Left ventricle myocardium inferior (tissue), 1 donor: Measurements from ENCODE around the gene TBC1D2. TPM values are rescaled to one million over a fixed set of nuclear protein-coding genes. Genes with fewer than 3 reads are reported as not detected.

Experiments
- DNase-seq: peaks from one replicate; pipeline ENCODE4 v3.0.0-alpha.2; 2020
- H3K27ac ChIP-seq: fragments of 200-600 bp; replicated peaks from 2 replicates; pipeline ENCODE4 v1.8.0; 2021
- H3K27me3 ChIP-seq: fragments of 200-600 bp; 2 replicates; pipeline ENCODE4 v1.8.0; 2021; ENCODE audit warnings: low read depth
- H3K36me3 ChIP-seq: fragments of 200-600 bp; 2 replicates; pipeline ENCODE4 v1.8.0; 2021
- H3K4me1 ChIP-seq: fragments of 200-600 bp; 2 replicates; pipeline ENCODE4 v1.8.0; 2021
- H3K4me3 ChIP-seq: fragments of 200-600 bp; 2 replicates; pipeline ENCODE4 v1.8.0; 2021; ENCODE audit warnings: mild to moderate bottlenecking, moderate library complexity
- H3K9me3 ChIP-seq: fragments of 200-600 bp; replicated peaks from 2 replicates; pipeline ENCODE4 v1.8.0; 2021
- intact Hi-C: fragments of 100-400 bp; cut with micrococcal nuclease; formaldehyde crosslinking; loops from one replicate; pipeline ENCODE4 v1.11.0; 2022
- total RNA-seq: library from RNA; stranded (reverse); fragmentation: NEBNext Ultra II Directional; extraction: Animal tissue kit (Norgen Biotek cat#: 25700); gene quantifications from one replicate; pipeline ENCODE4 v1.2.1, GENCODE V29; 2021
- TF ChIP-seq, protein P1 (sequence below): fragments of 200-600 bp; IDR thresholded peaks from 2 replicates; pipeline ENCODE4 v1.8.0; 2021; ENCODE audit warnings: antibody characterized with exemption, mild to moderate bottlenecking, borderline replicate concordance
- donor health status: DM: no; HTN: yes; CAD: no; lungs with severe emphysema.

Gene TBC1D2
- total RNA-seq, 1 donor from 2014 or later: 1.7 TPM

DNA sequence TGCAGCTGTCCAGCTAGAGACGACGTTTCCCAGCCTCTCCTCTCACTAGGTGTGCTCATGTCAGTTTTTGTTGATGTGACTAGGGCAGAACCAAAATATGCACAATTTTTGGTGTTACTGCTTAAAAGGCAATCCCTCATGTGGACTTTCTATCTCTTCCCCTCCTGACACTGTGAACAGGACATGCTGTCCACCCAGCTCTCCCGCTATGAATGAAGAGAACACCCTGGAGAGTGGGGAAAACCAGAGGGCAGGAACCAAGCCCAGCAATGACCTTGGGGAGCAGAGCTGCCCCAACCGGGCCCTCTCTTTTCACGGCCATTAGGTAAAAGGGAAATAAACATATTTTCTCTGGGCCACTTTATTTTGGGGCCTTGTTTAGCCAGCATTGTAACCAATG, 46.7 kb upstream of the TBC1D2 start:
- no peaks in the 10 kb centered on the region for H3K36me3 ChIP-seq

DNA sequence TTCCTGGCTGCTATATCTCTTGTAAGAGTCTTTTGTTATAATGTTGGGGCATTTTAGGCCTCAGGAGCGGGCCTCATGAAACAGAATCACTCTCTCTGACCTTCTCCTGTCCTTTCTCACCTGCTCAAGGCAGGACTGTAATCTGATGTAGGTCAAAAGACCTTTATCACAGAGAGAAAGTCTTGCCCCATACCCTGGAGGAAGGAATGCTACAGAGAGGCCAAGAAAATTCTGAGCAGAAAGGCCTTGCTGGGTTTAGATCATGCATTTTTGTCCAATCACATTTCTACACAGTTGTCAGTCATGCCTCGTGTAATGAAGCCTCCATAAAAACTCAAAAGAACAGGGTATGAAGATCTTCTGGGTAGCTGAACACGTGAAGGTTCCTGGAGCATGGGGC, 45.2 kb upstream of the TBC1D2 start:
- Histone ChIP-seq H3K4me1 (peaks cover 16% of the 10 kb centered on the region), H3K9me3 (no peaks in the 10 kb centered on the region), H3K27ac (no peak overlapping the region), H3K4me3 (no peak overlapping the region), H3K36me3 (no peaks in the 10 kb centered on the region), H3K27me3 (peaks cover 13% of the 10 kb centered on the region)
- intact Hi-C loops: no loop called here
- DNase-seq: no peak
- TF ChIP-seq, protein P1, sequence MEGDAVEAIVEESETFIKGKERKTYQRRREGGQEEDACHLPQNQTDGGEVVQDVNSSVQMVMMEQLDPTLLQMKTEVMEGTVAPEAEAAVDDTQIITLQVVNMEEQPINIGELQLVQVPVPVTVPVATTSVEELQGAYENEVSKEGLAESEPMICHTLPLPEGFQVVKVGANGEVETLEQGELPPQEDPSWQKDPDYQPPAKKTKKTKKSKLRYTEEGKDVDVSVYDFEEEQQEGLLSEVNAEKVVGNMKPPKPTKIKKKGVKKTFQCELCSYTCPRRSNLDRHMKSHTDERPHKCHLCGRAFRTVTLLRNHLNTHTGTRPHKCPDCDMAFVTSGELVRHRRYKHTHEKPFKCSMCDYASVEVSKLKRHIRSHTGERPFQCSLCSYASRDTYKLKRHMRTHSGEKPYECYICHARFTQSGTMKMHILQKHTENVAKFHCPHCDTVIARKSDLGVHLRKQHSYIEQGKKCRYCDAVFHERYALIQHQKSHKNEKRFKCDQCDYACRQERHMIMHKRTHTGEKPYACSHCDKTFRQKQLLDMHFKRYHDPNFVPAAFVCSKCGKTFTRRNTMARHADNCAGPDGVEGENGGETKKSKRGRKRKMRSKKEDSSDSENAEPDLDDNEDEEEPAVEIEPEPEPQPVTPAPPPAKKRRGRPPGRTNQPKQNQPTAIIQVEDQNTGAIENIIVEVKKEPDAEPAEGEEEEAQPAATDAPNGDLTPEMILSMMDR: no peak

More for the DNA sequence above, 46.7 kb upstream of the TBC1D2 start:
- Histone ChIP-seq H3K4me1 (peaks cover 24% of the 10 kb centered on the region), H3K27ac (no peak overlapping the region), H3K4me3 (no peak overlapping the region), H3K9me3 (no peaks in the 10 kb centered on the region), H3K27me3 (peaks cover 8% of the 10 kb centered on the region)
- TF ChIP-seq, protein P1: no peak
- intact Hi-C loops: no loop called here
- DNase-seq: no peak

DNA sequence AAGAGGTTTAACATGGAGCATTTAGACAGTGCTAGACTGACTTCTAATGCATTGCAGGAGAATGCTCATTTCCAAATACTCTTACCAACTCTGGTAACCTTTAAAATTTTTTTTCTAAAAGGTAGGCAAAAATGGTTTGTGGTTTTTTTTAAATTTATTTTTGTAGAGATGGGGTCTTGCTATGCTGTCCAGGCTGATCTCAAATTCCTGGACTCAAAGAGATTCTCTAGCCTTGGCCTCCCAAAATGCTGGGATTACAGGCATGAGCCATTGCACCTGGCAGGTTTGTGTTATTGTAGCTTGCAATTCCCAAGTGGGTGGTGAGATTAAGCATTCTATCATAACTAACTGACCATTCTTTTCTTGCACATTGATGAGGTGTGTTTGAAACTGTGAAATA, 43.0 kb upstream of the TBC1D2 start:
- intact Hi-C loops: no loop called here
- H3K27me3 ChIP-seq: peaks cover 18% of the 10 kb centered on the region

DNA sequence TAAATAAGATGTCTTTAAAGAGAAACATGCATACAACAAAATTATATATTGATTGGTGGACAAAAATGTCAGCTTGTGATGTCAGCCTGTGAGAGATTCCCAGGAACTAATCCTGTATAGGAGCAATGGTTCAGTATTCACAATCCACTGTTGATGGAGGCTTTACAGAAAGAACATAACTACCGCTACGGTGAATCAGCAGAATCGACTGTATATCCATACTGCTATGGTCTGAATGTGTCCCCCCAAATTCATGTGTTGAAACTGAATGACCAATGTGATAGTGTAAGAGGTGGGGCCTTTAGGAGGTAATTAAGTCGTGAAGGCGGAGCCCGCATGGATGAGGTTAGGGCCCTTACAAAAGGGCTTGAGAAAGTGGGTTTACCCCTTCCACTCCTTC, 40.4 kb upstream of the TBC1D2 start:
- H3K27ac ChIP-seq: no peak overlapping the region
- peaks cover 18% of the 10 kb centered on the region for H3K27me3 ChIP-seq
- H3K9me3 ChIP-seq: no peaks in the 10 kb centered on the region
- TF ChIP-seq, protein P1: no peak
- H3K4me1 ChIP-seq: no peaks in the 10 kb centered on the region
- H3K4me3 ChIP-seq: no peak overlapping the region
- no peak for DNase-seq
- H3K36me3 ChIP-seq: no peaks in the 10 kb centered on the region
- intact Hi-C loops: no loop called here

More for the DNA sequence above, 43.0 kb upstream of the TBC1D2 start:
- no peak for DNase-seq
- H3K9me3 ChIP-seq: no peaks in the 10 kb centered on the region
- no peak overlapping the region for H3K4me3 ChIP-seq
- H3K4me1 ChIP-seq: peaks cover 16% of the 10 kb centered on the region
- TF ChIP-seq, protein P1: no peak
- H3K36me3 ChIP-seq: no peaks in the 10 kb centered on the region
- no peak overlapping the region for H3K27ac ChIP-seq

DNA sequence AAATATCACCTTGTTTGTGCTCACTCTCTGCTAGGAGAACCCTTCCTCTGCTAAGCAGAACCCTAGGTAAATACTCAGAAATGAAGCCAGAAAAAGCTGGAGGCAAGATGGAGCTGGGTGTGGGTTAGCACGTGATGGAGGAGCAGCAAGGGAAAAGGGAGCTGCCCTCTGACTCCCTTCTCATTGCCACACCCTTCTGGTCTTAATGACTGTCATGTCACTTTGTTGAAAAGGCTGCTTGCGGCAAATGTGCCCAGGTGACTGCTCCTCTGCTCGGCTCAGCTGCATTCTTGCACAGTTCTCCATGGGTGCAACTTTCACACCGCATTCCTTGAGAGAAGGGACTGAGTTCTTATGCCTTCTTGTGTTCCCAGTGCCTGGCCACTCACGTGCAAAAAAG, 36.4 kb upstream of the TBC1D2 start:
- H3K9me3 ChIP-seq: no peaks in the 10 kb centered on the region
- no peaks in the 10 kb centered on the region for H3K36me3 ChIP-seq
- DNase-seq: no peak
- TF ChIP-seq, protein P1: no peak
- H3K27me3 ChIP-seq: peaks cover 21% of the 10 kb centered on the region
- no peaks in the 10 kb centered on the region for H3K4me1 ChIP-seq
- intact Hi-C loops: no loop called here
- no peak overlapping the region for H3K27ac ChIP-seq
- no peak overlapping the region for H3K4me3 ChIP-seq

DNA sequence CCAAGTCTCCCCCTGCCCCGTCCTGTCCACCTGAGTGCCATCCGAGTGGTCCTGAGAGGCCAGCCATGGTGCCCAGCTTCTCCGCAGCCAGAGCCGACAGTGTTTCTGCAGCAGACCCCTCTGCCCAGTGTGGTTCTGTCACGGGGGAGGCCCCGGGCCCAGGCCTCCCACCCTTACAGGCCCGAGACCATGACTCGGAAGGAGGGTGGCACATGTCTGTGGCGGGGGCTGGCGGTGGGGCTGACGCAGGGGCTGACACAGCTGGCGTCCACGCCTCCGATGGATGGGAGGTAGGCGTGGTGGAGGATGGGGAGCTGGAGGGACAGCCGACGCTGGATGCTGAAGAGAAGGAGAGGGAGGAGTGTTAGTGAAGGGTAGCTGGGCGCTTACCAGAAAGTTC, 35.0 kb upstream of the TBC1D2 start:
- no peak overlapping the region for H3K27ac ChIP-seq
- DNase-seq: no peak
- no peaks in the 10 kb centered on the region for H3K9me3 ChIP-seq
- H3K4me1 ChIP-seq: no peaks in the 10 kb centered on the region
- no peaks in the 10 kb centered on the region for H3K36me3 ChIP-seq
- H3K4me3 ChIP-seq: no peak overlapping the region
- H3K27me3 ChIP-seq: peaks cover 27% of the 10 kb centered on the region
- TF ChIP-seq, protein P1: no peak
- intact Hi-C loops: no loop called here
